Iris pigment epithelial cell (primary cell): ENCODE data around the gene TPSG1.

ENCODE experiments used
- DNase-seq: peaks from one replicate; pipeline ENCODE4 v3.0.0-alpha.2; 2011; ENCODE audit warnings: low read depth

Gene TPSG1

GRCh38 chr16:1176280-1176897 is 48.7 kb downstream of the TPSG1 start:
- no peak for DNase-seq

- DNase-seq: peak; percentile 15
Observed at GRCh38 chr16:1175566-1176279, 49.3 kb downstream of the TPSG1 start.

GRCh38 chr16:1174477-1175357 is 50.4 kb downstream of the TPSG1 start:
- no peak for DNase-seq

- DNase-seq: no peak
Observed at GRCh38 chr16:1173788-1174451, 51.1 kb downstream of the TPSG1 start.

GRCh38 chr16:1172651-1173050 is 52.4 kb downstream of the TPSG1 start:
- DNase-seq: no peak

- DNase-seq: no peak
Observed at GRCh38 chr16:1171854-1172428, 53.1 kb downstream of the TPSG1 start.
